ENCODE measurements around the gene NXPE3.

Gene NXPE3

GRCh38 chr3:101851072-101851770, 72.2 kb downstream of the NXPE3 start:
- TF ChIP-seq CTCF (IDR thresholded peaks at IDR 0.05; ENCODE audit: low read length) (no peak), EZH2 (IDR thresholded peaks at IDR 0.05; ENCODE audit: borderline replicate concordance, low read length) (no peak)
- Histone ChIP-seq H3K4me2 (ENCODE audit: low read length) (peak overlapping the region; percentile 84), H3K27me3 (ENCODE audit: insufficient read depth, low read length) (no peaks in the 10 kb centered on the region), H3K4me1 (ENCODE audit: insufficient read depth, low read length, severe bottlenecking) (peaks cover 43% of the 10 kb centered on the region), H3K9ac (ENCODE audit: low read length) (peak overlapping the region; percentile 64), H3F3A (ENCODE audit: insufficient read depth, low read length) (no peaks in the 10 kb centered on the region), H3K9me3 (ENCODE audit: low read length) (no peaks in the 10 kb centered on the region), H3K79me2 (ENCODE audit: insufficient read depth, low read length) (peaks cover 19% of the 10 kb centered on the region), H4K20me1 (ENCODE audit: insufficient read depth, low read length) (no peaks in the 10 kb centered on the region), H2AFZ (ENCODE audit: low read length) (no peak overlapping the region), H3K9me2 (ENCODE audit: low read depth, low read length) (no peaks in the 10 kb centered on the region), H3K27ac (ENCODE audit: low read depth, low read length, poor library complexity, severe bottlenecking) (peak overlapping the region; percentile 37), H3K4me3 (ENCODE audit: low read depth, low read length, poor library complexity, severe bottlenecking) (peak overlapping the region; percentile 63), H3K36me3 (ENCODE audit: insufficient read depth, low read length) (peaks cover 53% of the 10 kb centered on the region)

- Histone ChIP-seq H3K27ac (ENCODE audit: low read depth, low read length, poor library complexity, severe bottlenecking) (peak overlapping the region; percentile 37), H4K20me1 (ENCODE audit: insufficient read depth, low read length) (no peaks in the 10 kb centered on the region), H3K36me3 (ENCODE audit: insufficient read depth, low read length) (peaks cover 61% of the 10 kb centered on the region), H3F3A (ENCODE audit: insufficient read depth, low read length) (no peaks in the 10 kb centered on the region), H3K9me2 (ENCODE audit: low read depth, low read length) (no peaks in the 10 kb centered on the region), H3K27me3 (ENCODE audit: insufficient read depth, low read length) (no peaks in the 10 kb centered on the region), H3K4me1 (ENCODE audit: insufficient read depth, low read length, severe bottlenecking) (peaks cover 36% of the 10 kb centered on the region), H3K79me2 (ENCODE audit: insufficient read depth, low read length) (peaks cover 19% of the 10 kb centered on the region), H2AFZ (ENCODE audit: low read length) (no peak overlapping the region), H3K4me3 (ENCODE audit: low read depth, low read length, poor library complexity, severe bottlenecking) (peak overlapping the region; percentile 63), H3K4me2 (ENCODE audit: low read length) (peak overlapping the region; percentile 84), H3K9me3 (ENCODE audit: low read length) (no peaks in the 10 kb centered on the region), H3K9ac (ENCODE audit: low read length) (peak overlapping the region; percentile 64)
- TF ChIP-seq EZH2 (IDR thresholded peaks at IDR 0.05; ENCODE audit: borderline replicate concordance, low read length): no peak
- TF ChIP-seq CTCF (IDR thresholded peaks at IDR 0.05; ENCODE audit: low read length): no peak
These were observed 73.1 kb downstream of the NXPE3 start for GRCh38 chr3:101851850-101852714.

DNA sequence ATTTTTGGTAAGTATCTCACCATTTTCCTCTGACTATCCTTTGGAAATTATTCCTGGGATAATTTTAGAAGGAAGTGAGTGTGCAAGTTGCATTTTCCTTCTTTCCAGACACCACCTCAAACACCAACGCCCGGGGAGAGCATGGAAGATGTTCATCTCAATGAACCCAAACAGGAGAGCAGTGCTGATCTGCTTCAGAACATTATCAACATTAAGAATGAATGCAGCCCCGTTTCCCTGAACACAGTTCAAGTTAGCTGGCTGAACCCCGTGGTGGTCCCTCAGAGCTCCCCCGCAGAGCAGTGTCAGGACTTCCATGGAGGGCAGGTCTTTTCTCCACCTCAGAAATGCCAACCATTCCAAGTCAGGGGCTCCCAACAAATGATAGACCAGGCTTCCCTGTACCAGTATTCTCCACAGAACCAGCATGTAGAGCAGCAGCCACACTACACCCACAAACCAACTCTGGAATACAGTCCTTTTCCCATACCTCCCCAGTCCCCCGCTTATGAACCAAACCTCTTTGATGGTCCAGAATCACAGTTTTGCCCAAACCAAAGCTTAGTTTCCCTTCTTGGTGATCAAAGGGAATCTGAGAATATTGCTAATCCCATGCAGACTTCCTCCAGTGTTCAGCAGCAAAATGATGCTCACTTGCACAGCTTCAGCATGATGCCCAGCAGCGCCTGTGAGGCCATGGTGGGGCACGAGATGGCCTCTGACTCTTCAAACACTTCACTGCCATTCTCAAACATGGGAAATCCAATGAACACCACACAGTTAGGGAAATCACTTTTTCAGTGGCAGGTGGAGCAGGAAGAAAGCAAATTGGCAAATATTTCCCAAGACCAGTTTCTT, 74.2 kb downstream of the NXPE3 start:
- Histone ChIP-seq H3K9me3 (ENCODE audit: low read length) (no peaks in the 10 kb centered on the region), H3K4me1 (ENCODE audit: insufficient read depth, low read length, severe bottlenecking) (peaks cover 25% of the 10 kb centered on the region), H3K4me2 (ENCODE audit: low read length) (no peak overlapping the region), H3K36me3 (ENCODE audit: insufficient read depth, low read length) (peaks cover 73% of the 10 kb centered on the region), H3K79me2 (ENCODE audit: insufficient read depth, low read length) (peaks cover 19% of the 10 kb centered on the region), H3K9ac (ENCODE audit: low read length) (no peak overlapping the region), H4K20me1 (ENCODE audit: insufficient read depth, low read length) (no peaks in the 10 kb centered on the region), H3K9me2 (ENCODE audit: low read depth, low read length) (no peaks in the 10 kb centered on the region), H3F3A (ENCODE audit: insufficient read depth, low read length) (no peaks in the 10 kb centered on the region), H2AFZ (ENCODE audit: low read length) (no peak overlapping the region), H3K27ac (ENCODE audit: low read depth, low read length, poor library complexity, severe bottlenecking) (no peak overlapping the region), H3K27me3 (ENCODE audit: insufficient read depth, low read length) (no peaks in the 10 kb centered on the region), H3K4me3 (ENCODE audit: low read depth, low read length, poor library complexity, severe bottlenecking) (no peak overlapping the region)
- no peak for TF ChIP-seq CTCF (IDR thresholded peaks at IDR 0.05; ENCODE audit: low read length)
- TF ChIP-seq EZH2 (IDR thresholded peaks at IDR 0.05; ENCODE audit: borderline replicate concordance, low read length): no peak

All from OCI-LY1 (cell line).